A172 (cell line): ENCODE measurements around the gene LIG1. TPM values are rescaled to one million over a fixed set of nuclear protein-coding genes. Genes with fewer than 3 reads are reported as not detected.
"Not testable (repeated sequence)": the region's sequence is repeated elsewhere in the genome, so short reads cannot be mapped to it uniquely, and the experiment has no call there.

Source experiments
- DNase-seq: peaks from one replicate; pipeline ENCODE4 v3.0.0-alpha.2; 2015; ENCODE audit warnings: low spot score
- total RNA-seq: library from RNA; depleted of rRNA; stranded (reverse); fragments of >200 nt; shearing (Covaris generic); gene quantifications from 2 replicates; pipeline ENCODE4 v1.2.3, GENCODE V29; 2014; rRNA removed

The LIG1 gene
- total RNA-seq, 1 experiment from 2014 or later, result 35.7 TPM

GRCh38 chr19:48085076-48085475 lies 85.1 kb downstream of the LIG1 start:
- DNase-seq, result no peak

- no peak for DNase-seq
These were observed 89.0 kb downstream of the LIG1 start for GRCh38 chr19:48081106-48081505.

GRCh38 chr19:48070177-48070769 lies 99.9 kb downstream of the LIG1 start:
- DNase-seq, result not testable (repeated sequence)

- no peak for DNase-seq
These were observed 100.7 kb downstream of the LIG1 start for GRCh38 chr19:48069435-48069834.

Other genes with a start within 250 kb of the LIG1 start
- not detected in 2 replicates for gene BSPH1, start 178.2 kb downstream of the LIG1 start, total RNA-seq
- not detected in 2 replicates for gene ELSPBP1, start 175.7 kb downstream of the LIG1 start, total RNA-seq
- not detected in 2 replicates for gene CABP5, start 126.3 kb downstream of the LIG1 start, total RNA-seq
- 8.0 and 8.4 TPM in 2 replicates for gene PLA2G4C, start 59.5 kb downstream of the LIG1 start, total RNA-seq
- 0.03 and 0.50 TPM in 2 replicates for gene ZSWIM9, start 336 bp upstream of the LIG1 start, total RNA-seq
- gene CARD8, start 85.6 kb upstream of the LIG1 start, total RNA-seq, result 4.3 and 7.7 TPM in 2 replicates
- gene ZNF114, start 99.7 kb upstream of the LIG1 start, total RNA-seq, result 0.79 and 5.5 TPM in 2 replicates
- gene EMP3, start 155.2 kb upstream of the LIG1 start, total RNA-seq, result 67.5 and 98.5 TPM in 2 replicates
- gene TMEM143, start 193.6 kb upstream of the LIG1 start, total RNA-seq, result 1.8 and 2.5 TPM in 2 replicates
- gene SYNGR4, start 194.0 kb upstream of the LIG1 start, total RNA-seq, result not detected in 2 replicates
- 64.2 and 71.5 TPM in 2 replicates for gene KDELR1, start 221.2 kb upstream of the LIG1 start, total RNA-seq
- not detected in 2 replicates for gene GRIN2D, start 223.3 kb upstream of the LIG1 start, total RNA-seq